HG02798 (cell line): ENCODE measurements around the gene PANK4.

Experiments
- ATAC-seq: cut with Tn5 transposase; IDR thresholded peaks from one replicate; pipeline ENCODE4 v1.9.1; 2021; ENCODE audit warnings: mild to moderate bottlenecking; ENCODE audit not compliant: unreplicated experiment, poor library complexity

The PANK4 gene

GRCh38 chr1:2516946-2517345 is 9.4 kb downstream of the PANK4 start:
- ATAC-seq: no peak

GRCh38 chr1:2516124-2516523 is 10.3 kb downstream of the PANK4 start:
- no peak for ATAC-seq

- ATAC-seq: no peak
Measured at GRCh38 chr1:2515763-2516080, 10.7 kb downstream of the PANK4 start.

GRCh38 chr1:2514863-2515762 is 11.3 kb downstream of the PANK4 start:
- ATAC-seq: no peak

- ATAC-seq: no peak
Measured at GRCh38 chr1:2513939-2514652, 12.3 kb downstream of the PANK4 start.

- ATAC-seq: no peak
Measured at GRCh38 chr1:2512862-2513421, 13.5 kb downstream of the PANK4 start.

- no peak for ATAC-seq
Measured at GRCh38 chr1:2510366-2511155, 15.8 kb downstream of the PANK4 start.

GRCh38 chr1:2509589-2509988 is 16.8 kb downstream of the PANK4 start:
- no peak for ATAC-seq

- ATAC-seq: no peak
Measured at GRCh38 chr1:2508751-2509150, 17.6 kb downstream of the PANK4 start.

GRCh38 chr1:2508180-2508579 is 18.2 kb downstream of the PANK4 start:
- no peak for ATAC-seq

GRCh38 chr1:2507744-2508155 is 18.6 kb downstream of the PANK4 start:
- ATAC-seq: no peak

GRCh38 chr1:2506901-2507565 is 19.4 kb downstream of the PANK4 start:
- no peak for ATAC-seq

GRCh38 chr1:2506007-2506860 is 20.2 kb downstream of the PANK4 start:
- no peak for ATAC-seq

- no peak for ATAC-seq
Measured at GRCh38 chr1:2505461-2505994, 20.9 kb downstream of the PANK4 start.

GRCh38 chr1:2504949-2505272 is 21.5 kb downstream of the PANK4 start:
- no peak for ATAC-seq

GRCh38 chr1:2504225-2504948 is 22.0 kb downstream of the PANK4 start:
- no peak for ATAC-seq

GRCh38 chr1:2503554-2504224 is 22.7 kb downstream of the PANK4 start:
- no peak for ATAC-seq
